Astrocyte of the hippocampus (primary cell): Measurements from ENCODE around the gene RAB3IP.

Experiments used
- DNase-seq: peaks from one replicate; pipeline ENCODE4 v3.0.0; 2011; ENCODE audit warnings: low read depth, low spot score

Gene RAB3IP, protein sequence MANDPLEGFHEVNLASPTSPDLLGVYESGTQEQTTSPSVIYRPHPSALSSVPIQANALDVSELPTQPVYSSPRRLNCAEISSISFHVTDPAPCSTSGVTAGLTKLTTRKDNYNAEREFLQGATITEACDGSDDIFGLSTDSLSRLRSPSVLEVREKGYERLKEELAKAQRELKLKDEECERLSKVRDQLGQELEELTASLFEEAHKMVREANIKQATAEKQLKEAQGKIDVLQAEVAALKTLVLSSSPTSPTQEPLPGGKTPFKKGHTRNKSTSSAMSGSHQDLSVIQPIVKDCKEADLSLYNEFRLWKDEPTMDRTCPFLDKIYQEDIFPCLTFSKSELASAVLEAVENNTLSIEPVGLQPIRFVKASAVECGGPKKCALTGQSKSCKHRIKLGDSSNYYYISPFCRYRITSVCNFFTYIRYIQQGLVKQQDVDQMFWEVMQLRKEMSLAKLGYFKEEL

DNA sequence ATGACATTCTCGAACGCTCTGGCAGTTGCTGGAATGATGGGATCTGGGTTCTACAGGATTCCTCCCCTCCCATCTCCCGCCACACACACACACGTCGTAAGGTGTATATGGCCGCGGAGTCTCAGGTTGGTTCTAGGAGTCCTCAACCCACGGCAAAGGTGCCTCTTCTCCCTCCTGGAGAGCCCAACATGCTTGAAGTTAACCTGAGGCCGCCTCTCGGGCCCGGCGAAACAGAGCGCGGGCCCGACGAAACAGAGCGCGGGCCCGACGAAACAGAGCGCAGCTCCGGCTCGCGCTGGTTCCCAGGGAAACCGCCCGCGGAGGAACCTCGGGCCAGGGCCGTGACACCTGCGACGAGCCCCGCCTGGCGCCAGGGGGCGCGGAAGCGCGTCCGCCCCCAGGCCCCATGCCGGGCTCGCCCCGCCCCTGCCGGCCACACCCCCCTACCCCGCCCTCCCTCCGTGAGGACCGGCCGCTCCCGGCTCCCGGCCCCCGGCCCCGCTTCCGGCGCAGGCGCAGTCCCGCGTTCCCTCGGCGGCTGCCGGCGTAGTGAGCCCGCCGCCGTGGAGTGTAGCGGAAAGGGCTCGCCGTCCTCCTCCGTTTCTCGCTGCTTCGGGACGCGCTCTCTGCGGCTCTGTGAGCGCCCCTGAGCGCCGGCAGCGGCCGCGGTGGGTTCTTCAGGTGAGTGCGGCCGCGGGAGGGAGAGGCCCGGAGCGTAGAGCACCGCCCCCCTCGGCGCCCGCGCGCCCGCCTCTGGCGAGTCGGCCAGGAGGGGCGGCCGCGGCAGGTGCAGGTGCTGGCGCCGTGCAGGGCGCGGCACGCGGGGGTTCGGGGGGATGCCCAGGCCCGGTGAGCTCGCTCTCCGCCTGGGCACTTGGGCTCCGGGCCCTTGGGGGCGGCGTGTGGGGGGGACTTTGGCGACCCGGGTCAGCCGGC, at the start of gene RAB3IP:
Gene RAB3IP (plus strand): TSS at position 510 of the 936 bp plus-strand sequence. CDS start 16,549 bp downstream, outside the sequence.
- peak; percentile 95 for DNase-seq

DNA sequence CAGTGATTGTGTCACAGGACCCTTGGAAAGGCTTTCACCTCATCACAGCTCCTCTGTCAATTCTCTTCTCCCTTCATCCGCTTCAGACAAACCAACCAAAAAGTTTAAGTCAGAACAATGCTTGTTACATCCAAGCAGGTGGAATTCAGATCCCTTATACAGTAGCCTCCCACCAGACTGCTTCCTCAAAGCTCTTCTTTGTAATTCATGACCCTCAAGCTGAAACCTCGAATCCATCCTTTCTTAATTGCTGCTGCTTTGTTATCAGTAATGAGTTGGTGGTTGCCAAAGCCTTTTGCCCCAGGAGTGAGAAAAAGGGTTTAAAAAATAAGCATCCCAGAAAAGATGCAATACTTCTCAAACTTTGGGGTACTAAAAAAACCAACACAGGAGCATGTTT, 49.0 kb upstream of the RAB3IP start:
- DNase-seq, result no peak

DNA sequence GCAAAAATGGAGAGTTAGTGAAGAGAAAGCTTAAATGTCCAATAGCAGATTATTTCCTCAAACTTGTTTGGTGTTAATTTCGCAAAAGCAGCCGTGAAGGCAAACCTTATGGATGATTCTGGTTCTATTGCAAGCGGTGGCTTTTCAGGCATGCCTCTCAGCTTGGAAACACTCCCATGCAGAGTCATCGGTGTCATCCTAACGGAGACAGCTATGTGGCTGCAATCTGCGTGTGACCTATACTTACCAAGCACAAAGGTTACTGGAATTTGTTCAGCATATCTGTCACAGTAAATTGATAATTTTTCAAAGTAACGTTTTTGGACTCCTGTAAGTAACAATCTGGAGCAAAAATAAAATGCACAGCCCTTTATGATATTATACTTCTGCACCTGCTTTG, 44.5 kb upstream of the RAB3IP start:
- DNase-seq, result no peak

DNA sequence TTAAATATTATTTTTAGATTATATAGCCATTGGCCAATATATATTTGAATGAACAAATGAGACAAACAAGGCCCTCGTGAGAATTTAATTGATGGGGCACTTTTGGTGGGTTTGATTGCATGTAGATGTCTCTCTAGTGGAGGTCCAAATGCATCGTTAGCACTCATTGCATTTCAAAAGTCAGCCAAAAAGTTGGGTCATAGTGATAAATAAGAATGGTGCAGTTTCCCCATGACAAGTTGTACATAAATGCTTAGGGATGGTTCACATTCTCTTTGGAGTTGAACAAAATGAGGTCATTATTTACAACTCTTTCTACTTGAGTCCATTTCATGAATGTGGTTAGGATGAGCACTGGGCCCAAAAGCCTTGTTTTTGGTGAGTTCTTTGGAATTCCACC, 40.6 kb upstream of the RAB3IP start:
- no peak for DNase-seq

DNA sequence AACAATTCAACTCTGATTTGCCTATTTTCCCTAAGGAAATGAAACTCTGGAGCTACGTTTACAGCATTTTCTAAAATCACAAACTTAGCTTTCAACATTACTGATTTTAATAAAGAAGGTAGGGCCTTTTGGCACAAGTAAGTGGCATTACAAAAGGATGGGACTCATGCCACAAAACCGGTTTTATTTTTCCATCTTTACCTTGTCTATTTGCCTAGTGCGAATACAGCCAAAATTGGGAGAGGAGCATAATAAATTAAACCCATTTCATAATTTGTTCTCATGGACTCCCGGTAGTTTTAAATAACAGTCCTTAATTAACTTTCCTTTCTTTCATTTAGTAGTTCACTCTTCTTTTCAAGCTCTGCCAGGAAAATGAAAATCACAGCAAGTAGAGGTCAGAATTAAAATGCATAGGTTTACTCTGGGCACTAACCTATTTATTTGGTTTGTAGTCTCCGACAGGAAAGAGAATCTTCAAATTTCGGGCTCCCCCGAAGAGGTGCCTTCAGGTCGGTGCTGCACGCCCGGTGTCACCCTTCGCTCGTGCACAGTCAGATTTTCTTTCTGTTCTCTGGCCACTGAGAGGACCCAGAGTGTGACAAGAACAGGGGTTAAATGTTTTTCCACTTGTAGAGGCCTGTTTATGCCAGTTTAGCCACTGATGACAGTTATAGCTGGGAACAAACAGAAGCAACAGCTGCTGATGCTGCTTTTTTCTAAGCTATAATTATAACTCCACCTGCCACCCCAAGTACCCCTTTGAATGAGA, 39.7 kb upstream of the RAB3IP start, which contains the start of gene BEST3:
Gene BEST3 (minus strand): TSS at position 535 of the 772 bp plus-strand sequence. CDS start 1,505 bp downstream, outside the sequence.
- DNase-seq, result no peak

DNA sequence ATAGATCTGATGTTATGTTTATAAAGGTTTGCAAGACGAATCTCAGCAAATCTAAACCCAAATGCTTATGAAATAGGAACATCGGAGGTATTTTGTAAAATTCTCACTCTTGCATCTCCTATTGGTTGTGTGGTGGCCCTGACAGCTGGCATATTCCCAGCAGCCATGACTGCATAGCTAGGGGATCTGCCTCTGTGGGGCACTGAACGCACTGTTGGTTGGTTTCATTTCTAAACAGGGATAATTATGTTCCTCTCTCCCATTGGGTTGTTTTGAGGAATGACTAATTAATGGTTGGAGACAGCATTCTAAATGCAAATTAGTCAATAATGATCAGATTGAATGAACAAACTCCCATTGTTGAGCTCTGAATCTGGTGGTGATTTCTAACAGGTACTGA, 36.8 kb upstream of the RAB3IP start:
- DNase-seq, result peak; percentile 52

DNA sequence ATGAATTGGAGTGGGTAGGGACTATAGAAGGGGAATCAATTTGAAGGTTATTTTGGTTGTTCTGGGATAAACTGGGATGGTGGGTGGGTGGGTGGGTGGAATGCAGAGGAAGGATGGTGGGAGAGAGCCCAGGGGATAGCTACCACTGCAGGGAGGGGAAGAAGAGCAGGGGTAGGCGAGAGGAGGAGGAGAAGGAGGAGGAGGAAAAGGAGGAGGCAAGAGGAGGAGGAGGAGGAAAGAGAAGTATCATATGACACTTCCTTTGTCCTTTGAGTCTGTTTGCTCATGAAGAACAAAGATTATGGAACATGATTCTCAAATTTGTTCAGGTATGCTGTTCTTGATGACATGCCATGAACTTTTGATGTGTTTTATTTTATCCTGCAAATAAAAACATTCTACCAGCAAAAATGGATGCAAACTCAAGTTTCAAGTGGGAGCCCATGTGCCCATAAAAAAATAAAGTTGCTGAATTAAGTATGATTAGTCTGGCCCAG, 35.5 kb upstream of the RAB3IP start:
- no peak for DNase-seq

DNA sequence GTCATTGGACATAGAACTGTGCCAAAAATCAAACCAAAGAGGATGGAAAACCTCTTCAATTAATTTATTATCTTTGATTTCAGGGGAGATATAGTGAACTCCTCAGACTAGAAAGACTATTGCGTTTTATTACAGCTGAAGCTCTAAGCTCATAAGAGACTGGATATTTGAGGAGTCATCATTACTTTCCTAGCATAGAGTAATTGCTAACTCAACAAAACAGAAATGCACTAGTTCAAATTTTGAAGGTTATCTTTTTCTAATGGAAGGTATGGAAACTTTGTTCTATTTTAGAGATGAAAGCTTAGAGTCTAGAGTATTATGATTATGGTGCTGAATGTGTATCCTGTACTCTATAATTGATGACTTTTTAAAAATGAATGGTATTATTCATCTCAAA, 34.3 kb upstream of the RAB3IP start:
- no peak for DNase-seq

DNA sequence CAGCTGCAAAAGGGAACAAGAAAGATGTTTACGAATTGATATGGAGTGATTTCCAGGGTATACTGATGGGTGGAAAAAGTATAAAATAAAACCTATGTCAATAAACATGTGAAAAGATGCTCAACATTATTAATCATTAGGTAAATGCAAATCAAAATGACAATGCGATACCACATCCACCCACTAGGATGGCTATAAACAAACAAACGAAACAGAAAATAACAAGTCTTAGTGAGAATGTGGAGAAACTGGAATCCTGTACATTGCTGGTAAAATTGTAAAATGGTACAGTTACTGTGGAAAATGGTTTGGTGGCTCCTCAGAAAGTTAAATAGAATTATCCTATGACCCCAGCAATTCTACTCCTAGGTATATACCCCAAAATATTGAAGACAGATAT, 30.0 kb upstream of the RAB3IP start:
- DNase-seq, result no peak

DNA sequence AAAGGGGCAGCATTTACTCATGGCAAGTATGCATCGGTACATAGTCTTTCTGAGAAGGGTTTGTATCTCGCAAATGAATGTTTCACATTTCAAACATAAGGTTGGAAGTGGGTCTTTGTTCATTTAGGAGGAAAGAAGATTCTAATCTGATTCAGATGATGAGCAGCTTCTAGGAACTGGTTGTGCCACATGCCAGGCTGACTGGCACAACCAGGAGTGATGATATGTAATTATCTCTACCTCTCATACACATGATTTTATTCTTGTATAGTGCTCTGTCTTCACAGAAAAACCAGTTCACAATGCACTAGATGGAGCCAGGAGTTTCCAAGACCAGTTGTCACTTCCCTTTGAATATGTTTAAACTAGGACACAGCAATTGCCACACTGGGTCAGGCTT, 25.8 kb upstream of the RAB3IP start:
- DNase-seq, result no peak

DNA sequence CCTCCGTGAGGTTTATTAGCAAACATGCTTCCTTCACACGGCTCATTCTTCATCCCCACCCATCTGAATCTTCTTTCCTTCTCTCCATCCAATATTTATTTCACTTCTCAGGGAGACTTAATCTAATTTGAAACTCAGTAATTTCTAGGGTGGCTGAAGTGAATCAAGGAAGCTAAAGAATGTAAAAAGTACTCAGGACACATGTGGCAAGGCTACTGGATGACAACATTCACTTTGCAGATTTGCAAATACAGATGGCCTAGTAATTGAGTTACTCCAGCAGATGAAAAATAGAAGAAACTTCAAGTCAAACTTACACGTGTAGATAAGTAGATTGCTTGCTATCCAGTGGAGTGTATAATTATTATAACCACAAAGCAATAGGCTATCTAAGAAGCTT, 24.1 kb upstream of the RAB3IP start:
- DNase-seq, result no peak

DNA sequence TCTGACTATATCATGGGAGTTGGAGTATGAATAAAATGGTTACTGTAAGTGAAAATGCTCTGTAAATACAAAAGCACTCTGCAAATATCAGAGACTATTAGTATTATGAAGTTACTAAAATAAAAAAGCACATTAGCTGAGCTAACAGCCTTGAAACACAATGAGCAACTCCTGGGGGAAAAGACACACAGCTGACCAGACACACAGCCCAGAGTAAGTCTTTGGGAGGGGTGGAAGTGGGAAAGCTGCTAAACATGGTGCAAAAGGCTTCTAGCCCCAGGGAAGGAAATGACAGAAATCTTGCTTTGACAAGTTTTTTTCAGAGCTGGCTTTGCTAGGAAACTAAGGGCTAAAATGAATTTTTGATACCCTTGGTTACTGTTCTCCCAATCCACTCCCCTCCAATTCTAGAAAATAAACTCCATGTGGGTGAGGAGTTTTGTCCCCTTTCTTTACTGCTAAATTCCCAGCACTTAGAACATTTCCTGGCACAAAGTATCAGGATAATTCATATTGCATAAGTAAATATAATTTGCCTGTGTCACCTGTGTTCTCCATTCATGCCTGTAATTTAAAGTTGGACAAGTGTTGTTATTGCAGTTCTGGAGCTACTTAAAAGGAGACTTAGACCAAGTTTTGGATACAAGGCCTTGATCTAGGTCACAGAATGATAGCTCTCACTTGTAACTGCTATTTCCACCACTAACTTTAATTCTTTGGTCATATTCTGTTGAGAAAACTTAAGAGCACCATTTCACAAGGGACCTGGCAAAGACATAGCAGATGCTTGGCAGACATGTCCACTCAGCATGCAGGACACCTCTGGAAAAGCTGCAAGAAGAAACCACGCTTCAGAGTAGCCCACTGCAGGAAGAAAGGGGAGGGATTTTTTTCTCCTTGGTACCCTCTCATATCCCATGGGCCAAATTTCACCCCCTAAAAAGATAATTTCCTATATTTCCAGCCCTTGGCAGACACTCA, 19.0 kb upstream of the RAB3IP start:
- no peak for DNase-seq

DNA sequence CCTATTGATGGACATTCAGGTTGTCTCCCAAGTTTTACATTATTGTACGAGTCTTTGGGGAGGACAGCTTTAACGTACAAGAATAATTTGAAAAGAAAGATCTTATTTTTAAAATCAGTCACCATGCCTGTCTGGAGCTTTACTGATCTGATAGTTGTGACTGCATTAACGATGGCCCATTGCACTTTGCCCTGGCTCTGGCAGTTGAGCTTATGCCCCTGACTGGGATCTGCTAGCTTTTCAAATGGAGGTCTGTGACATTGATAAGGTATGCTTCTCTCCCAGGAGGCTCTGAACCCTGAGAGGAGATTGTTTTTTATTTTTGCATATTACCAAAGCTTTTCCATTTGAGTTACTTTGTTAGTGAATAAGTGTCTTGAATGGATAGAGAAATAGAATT, 17.9 kb upstream of the RAB3IP start:
- DNase-seq, result no peak

DNA sequence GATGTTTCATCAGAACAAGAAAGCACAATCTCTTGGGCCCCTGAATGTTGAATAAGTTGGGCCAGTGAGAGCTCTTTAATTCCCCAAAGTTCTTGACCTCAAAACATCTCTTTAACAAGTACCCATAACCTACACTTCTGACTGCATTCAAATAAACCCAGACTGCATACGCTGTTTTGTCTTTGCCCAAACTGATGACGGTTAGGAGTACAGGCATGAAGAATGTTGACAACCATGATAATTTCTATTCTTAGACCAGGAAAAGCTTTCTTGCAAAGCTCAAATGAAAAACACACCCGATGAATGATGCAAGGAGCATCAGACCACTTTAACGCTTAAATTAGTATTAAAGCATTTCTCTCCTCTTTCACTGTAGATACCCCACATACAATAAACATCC, 11.7 kb upstream of the RAB3IP start:
- DNase-seq, result no peak

DNA sequence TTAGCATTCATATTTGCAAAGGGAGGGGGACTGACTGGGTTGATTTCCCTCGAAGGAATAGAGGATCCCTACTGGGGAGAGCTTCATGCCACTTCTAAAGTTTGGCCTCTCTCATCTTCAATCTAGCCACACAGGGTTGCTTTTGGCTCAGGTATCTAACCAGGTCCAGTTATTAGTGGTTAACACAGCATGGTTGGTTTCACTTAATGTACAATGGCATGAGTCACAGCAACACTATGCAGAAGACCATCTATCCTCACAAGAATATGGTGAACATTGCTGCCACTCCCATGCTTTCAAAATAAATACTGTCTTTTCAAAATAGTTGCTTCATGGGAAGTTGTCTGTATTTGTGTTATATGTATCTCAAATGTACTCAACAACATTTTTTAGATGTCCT, 6.6 kb upstream of the RAB3IP start:
- DNase-seq, result peak; percentile 55

DNA sequence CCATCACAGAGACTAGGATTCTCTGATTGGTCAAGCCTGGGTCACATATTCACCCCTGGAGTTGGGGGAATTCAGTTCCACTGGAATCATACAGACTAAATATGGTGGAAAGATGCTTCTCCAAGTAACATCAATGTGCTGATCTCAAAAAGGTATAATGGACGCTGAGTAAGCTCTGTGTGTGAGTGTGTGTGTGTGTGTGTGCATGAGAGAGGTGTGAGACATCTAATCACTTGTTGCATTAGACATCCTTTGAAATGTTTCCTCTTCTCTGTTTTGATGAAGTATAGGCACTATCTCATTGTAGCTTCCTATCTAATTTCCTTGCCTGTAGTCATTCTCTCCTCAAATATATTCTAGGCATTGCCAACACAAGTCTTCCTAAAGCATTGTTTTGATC, 5.0 kb upstream of the RAB3IP start:
- no peak for DNase-seq

DNA sequence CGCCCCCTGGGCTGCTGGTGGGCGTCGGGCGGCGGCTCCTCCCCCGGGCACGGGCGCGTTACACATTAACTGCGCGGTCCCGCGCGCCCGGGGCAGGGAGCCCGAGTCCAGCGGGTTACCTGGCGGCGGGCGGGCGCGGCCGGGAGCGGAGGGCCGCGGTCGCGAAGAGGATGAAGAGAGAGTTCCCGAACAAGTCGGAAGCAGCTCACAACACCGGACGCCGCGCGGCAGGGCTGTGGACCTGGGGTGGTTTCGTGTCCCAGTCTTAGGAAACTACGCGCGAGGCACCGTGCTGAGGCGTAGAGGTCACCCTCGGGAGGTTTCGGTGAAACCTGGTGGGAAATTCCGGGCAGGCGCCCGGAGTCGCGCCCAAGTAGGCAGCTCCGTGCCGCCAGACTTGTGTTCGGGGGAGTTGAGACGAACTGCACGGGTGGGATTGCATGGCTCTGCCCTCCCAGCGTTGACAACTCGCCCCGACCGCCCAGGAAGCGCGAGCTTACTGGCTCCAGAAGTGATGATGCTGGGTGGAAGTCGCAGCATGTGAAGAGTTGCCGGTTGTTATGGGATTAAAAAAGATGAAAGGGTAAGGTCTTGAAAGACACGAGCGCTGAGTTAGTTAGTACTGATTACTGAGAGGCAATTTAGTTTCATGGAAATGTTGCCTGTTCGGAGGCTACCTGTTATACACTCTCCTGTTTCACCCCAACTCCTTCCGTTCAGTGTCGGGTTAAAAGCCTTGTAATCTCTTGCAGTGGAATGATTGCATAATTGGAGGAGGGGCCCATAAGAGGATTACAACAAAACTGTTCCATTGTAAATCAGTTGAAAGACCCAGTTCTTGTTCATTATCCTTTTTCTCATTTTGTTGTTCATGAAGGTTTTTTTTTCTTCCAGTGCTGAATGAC, 879 bp downstream of the RAB3IP start:
- DNase-seq, result peak; percentile 61

DNA sequence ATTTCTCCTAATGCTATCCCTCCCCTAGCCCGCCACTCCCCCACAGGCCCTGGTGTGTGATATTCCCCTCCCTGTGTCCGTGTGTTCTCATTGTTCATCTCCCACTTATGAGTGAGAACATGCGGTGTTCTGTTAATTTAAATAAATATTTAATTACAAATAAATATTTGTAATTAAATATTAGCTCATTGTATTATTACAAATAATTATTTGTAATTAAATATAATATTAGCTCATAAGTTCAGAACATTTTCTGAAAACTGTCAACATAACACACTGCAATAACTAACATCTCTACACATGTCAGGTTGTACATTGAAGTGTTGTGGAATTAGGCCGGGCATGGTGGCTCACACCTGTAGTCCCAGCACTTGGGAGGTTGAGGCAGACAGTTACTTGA, 5.4 kb downstream of the RAB3IP start:
- no peak for DNase-seq

DNA sequence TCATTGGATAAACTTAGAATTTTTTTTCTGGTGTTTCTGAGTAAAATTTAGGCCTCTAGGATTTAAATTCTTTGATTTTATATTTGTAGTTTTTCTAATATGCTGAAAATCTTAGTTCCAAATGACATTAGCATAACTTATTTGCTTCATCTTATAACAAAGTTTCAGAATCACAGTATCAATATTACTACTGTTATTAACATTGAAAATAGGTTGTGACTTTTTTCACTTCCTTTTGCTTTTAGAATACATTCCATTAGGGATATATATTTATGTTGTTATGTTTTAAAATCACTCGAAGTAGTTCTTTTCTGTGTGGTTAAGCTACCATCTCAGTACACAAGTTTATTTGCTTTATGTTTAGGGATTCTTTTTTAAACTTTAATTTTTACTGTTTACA, 12.8 kb downstream of the RAB3IP start:
- no peak for DNase-seq
